Measurements from ENCODE around the gene IFNL3. TPM values are rescaled to one million over a fixed set of nuclear protein-coding genes. Genes with fewer than 3 reads are reported as not detected.

Gene IFNL3
- total RNA-seq, 1 experiment from 2014 or later: not detected

Other genes starting within 250 kb of the IFNL3 start
- 7.1 and 16.5 TPM in 2 replicates for gene FBXO27, start 212.5 kb downstream of the IFNL3 start, total RNA-seq (2014; rRNA removed)
- 3.4 and 5.0 TPM in 2 replicates for gene ACP7, start 160.6 kb downstream of the IFNL3 start, total RNA-seq (2014; rRNA removed)
- gene PAK4, start 119.2 kb downstream of the IFNL3 start, total RNA-seq (2014; rRNA removed): 13.5 and 16.2 TPM in 2 replicates
- 2.2 and 6.2 TPM in 2 replicates for gene NCCRP1, start 48.0 kb downstream of the IFNL3 start, total RNA-seq (2014; rRNA removed)
- gene SYCN, start 40.7 kb downstream of the IFNL3 start, total RNA-seq (2014; rRNA removed): not detected in 2 replicates
- gene IFNL4, start 3.9 kb upstream of the IFNL3 start, total RNA-seq (2014; rRNA removed): not detected in 2 replicates
- not detected in 2 replicates for gene IFNL2, start 23.4 kb upstream of the IFNL3 start, total RNA-seq (2014; rRNA removed)
- not detected in 2 replicates for gene IFNL1, start 51.4 kb upstream of the IFNL3 start, total RNA-seq (2014; rRNA removed)
- gene LRFN1, start 75.9 kb upstream of the IFNL3 start, total RNA-seq (2014; rRNA removed): 3.6 and 6.7 TPM in 2 replicates
- 0.36 TPM in 1 of 2 replicates, not detected in the other for gene GMFG, start 91.0 kb upstream of the IFNL3 start, total RNA-seq (2014; rRNA removed)
- gene SAMD4B, start 97.4 kb upstream of the IFNL3 start, total RNA-seq (2014; rRNA removed): 80.4 and 93.8 TPM in 2 replicates
- gene PAF1, start 146.1 kb upstream of the IFNL3 start, total RNA-seq (2014; rRNA removed): 50.7 and 56.6 TPM in 2 replicates
- 17.0 and 30.1 TPM in 2 replicates for gene MED29, start 146.4 kb upstream of the IFNL3 start, total RNA-seq (2014; rRNA removed)
- gene ZFP36, start 161.8 kb upstream of the IFNL3 start, total RNA-seq (2014; rRNA removed): 32.7 and 68.4 TPM in 2 replicates
- 8.3 and 10.6 TPM in 2 replicates for gene PLEKHG2, start 167.7 kb upstream of the IFNL3 start, total RNA-seq (2014; rRNA removed)
- 294 and 418 TPM in 2 replicates for gene RPS16, start 190.9 kb upstream of the IFNL3 start, total RNA-seq (2014; rRNA removed)
- 59.9 and 95.0 TPM in 2 replicates for gene SUPT5H, start 200.6 kb upstream of the IFNL3 start, total RNA-seq (2014; rRNA removed)
- 97.2 and 123 TPM in 2 replicates for gene TIMM50, start 235.8 kb upstream of the IFNL3 start, total RNA-seq (2014; rRNA removed)

Data from PC-3 (cell line).